BLaER1 (cell line): ENCODE measurements around the gene ITFG2.
A peak's percentile ranks its signal among the peaks of the same experiment; 100 is the strongest.

Experiments used
- H3K27ac ChIP-seq: shearing (Covaris generic); formaldehyde crosslinking; 2 replicates; pipeline ENCODE4 v1.8.1; 2022
- H3K27me3 ChIP-seq: shearing (Covaris generic); formaldehyde crosslinking; 2 replicates; pipeline ENCODE4 v1.8.1; 2022
- H3K36me3 ChIP-seq: shearing (Covaris generic); formaldehyde crosslinking; 2 replicates; pipeline ENCODE4 v1.8.1; 2022
- H3K4me1 ChIP-seq: shearing (Covaris generic); formaldehyde crosslinking; 2 replicates; pipeline ENCODE4 v1.8.1; 2022
- H3K4me2 ChIP-seq: shearing (Covaris generic); formaldehyde crosslinking; 2 replicates; pipeline ENCODE4 v1.8.1; 2022
- H3K4me3 ChIP-seq: shearing (Covaris generic); formaldehyde crosslinking; 2 replicates; pipeline ENCODE4 v1.8.1; 2022
- H3K9ac ChIP-seq: shearing (Covaris generic); formaldehyde crosslinking; 2 replicates; pipeline ENCODE4 v1.8.1; 2022
- H3K9me3 ChIP-seq: shearing (Covaris generic); formaldehyde crosslinking; 2 replicates; pipeline ENCODE4 v1.8.1; 2022
- H4K20me1 ChIP-seq: shearing (Covaris generic); formaldehyde crosslinking; 2 replicates; pipeline ENCODE4 v1.8.1; 2022
- Cebpa-rat ChIP-seq: shearing (Covaris generic); IDR thresholded peaks from 2 replicates; pipeline ENCODE4 v1.8.1; 2022

Gene ITFG2

GRCh38 chr12:2805143-2805520 is 7.3 kb upstream of the ITFG2 start:
- H3K27ac ChIP-seq, result no peak overlapping the region
- no peak overlapping the region for H3K9ac ChIP-seq
- H4K20me1 ChIP-seq, result peaks cover 37% of the 10 kb centered on the region
- H3K27me3 ChIP-seq, result no peaks in the 10 kb centered on the region
- H3K4me1 ChIP-seq, result peaks cover 18% of the 10 kb centered on the region
- H3K4me3 ChIP-seq, result no peak overlapping the region
- no peaks in the 10 kb centered on the region for H3K9me3 ChIP-seq
- peaks cover 65% of the 10 kb centered on the region for H3K36me3 ChIP-seq
- TF ChIP-seq Cebpa-rat, result no peak
- H3K4me2 ChIP-seq, result no peak overlapping the region

GRCh38 chr12:2806700-2807099 is 5.8 kb upstream of the ITFG2 start:
- H3K9me3 ChIP-seq, result no peaks in the 10 kb centered on the region
- H3K9ac ChIP-seq, result no peak overlapping the region
- no peak overlapping the region for H3K27ac ChIP-seq
- no peak for TF ChIP-seq Cebpa-rat
- H3K36me3 ChIP-seq, result peaks cover 50% of the 10 kb centered on the region
- no peak overlapping the region for H3K4me3 ChIP-seq
- H3K4me2 ChIP-seq, result no peak overlapping the region
- no peaks in the 10 kb centered on the region for H3K27me3 ChIP-seq
- H3K4me1 ChIP-seq, result peaks cover 20% of the 10 kb centered on the region
- peaks cover 21% of the 10 kb centered on the region; the same call in 1 of the 2 replicates for H4K20me1 ChIP-seq

GRCh38 chr12:2811801-2812200 is 667 bp upstream of the ITFG2 start:
- Histone ChIP-seq H3K27me3 (no peaks in the 10 kb centered on the region), H3K9me3 (no peaks in the 10 kb centered on the region), H4K20me1 (peaks cover 9% of the 10 kb centered on the region; the same call in 1 of the 2 replicates), H3K4me3 (peak overlapping the region; percentile 78), H3K36me3 (peaks cover 23% of the 10 kb centered on the region), H3K9ac (no peak overlapping the region), H3K4me2 (peak overlapping the region; percentile 73), H3K4me1 (peaks cover 18% of the 10 kb centered on the region), H3K27ac (no peak overlapping the region)
- TF ChIP-seq Cebpa-rat, result no peak

DNA sequence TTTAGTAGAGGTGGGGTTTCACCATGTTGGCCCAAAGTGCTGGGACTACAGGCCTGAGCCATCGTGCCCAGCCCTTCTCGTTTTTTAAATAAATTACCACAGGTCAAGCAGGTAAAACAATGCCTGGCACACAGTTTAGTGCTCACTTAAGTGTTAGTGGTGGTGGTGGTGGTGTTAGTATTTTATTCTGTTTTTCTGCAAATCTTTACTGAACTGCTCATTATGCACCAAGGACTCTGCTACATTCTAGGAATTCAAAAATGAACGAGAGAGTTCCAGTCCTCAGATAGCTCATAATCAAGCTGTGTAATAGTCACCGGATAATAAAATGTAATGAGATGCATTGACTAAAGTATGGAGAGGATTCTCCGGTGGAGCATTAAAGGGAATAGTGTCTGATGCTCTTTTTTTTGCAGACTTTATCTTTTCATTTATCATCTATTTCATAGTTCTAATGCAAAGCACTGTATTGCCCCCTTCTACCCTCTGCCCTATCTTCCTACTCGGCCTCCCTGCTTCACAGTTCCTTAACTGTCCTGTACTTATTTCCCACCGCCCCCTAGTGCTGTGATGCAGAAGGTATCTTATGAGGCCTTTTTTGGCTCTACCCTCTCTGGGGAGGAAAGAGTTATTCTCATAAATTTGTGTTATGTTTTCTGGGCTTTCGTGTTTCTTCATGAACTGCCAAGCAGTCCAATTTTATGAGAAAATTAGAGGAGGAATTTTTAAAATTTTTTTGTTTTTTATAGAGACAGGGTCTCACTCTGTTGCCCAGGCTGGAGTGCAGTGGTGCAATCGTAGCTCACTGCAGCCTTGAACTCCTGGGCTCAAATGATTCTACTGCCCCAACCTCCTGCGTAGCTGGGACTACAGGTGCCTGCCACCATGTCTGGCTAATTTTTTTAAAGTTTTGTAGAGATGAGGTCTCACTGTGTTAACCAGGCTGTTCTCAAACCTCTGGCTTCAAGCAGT is 1.0 kb downstream of the ITFG2 start:
- peak overlapping the region; percentile 86 for H3K9ac ChIP-seq
- H4K20me1 ChIP-seq, result peaks cover 15% of the 10 kb centered on the region; the same call in 1 of the 2 replicates
- H3K4me1 ChIP-seq, result peaks cover 18% of the 10 kb centered on the region
- no peaks in the 10 kb centered on the region for H3K27me3 ChIP-seq
- H3K4me3 ChIP-seq, result peak overlapping the region; percentile 78
- peak overlapping the region; percentile 94 for H3K4me2 ChIP-seq
- no peak for TF ChIP-seq Cebpa-rat
- H3K36me3 ChIP-seq, result peaks cover 37% of the 10 kb centered on the region
- no peaks in the 10 kb centered on the region for H3K9me3 ChIP-seq
- peak overlapping the region; percentile 90 for H3K27ac ChIP-seq

DNA sequence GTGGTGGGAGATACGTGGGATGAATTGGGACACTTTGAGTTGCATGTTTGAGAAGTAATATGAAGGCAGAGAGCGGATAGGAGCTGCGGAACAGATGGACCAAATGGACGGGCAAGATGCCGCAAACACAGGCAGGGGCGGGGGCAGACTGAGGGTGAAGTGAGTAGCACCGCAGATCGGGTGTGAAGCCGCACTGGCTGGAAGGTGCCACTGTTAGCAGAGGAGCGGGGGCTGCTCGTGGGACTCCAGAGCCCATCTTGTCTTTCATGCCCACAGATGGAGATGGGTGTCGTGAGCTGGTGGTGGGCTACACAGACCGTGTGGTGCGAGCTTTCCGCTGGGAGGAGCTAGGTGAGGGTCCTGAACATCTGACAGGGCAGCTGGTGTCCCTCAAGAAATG is 7.3 kb downstream of the ITFG2 start:
- Histone ChIP-seq H3K9ac (no peak overlapping the region), H3K4me1 (0 out of 2 replicates have a peak, but pooled peaks cover 4% of the 10 kb centered on the region), H3K27ac (no peak overlapping the region), H3K9me3 (no peaks in the 10 kb centered on the region), H3K27me3 (no peaks in the 10 kb centered on the region), H3K4me3 (no peak overlapping the region), H4K20me1 (peaks cover 10% of the 10 kb centered on the region; the same call in 1 of the 2 replicates), H3K36me3 (peaks cover 98% of the 10 kb centered on the region), H3K4me2 (no peak overlapping the region)
- TF ChIP-seq Cebpa-rat, result no peak

DNA sequence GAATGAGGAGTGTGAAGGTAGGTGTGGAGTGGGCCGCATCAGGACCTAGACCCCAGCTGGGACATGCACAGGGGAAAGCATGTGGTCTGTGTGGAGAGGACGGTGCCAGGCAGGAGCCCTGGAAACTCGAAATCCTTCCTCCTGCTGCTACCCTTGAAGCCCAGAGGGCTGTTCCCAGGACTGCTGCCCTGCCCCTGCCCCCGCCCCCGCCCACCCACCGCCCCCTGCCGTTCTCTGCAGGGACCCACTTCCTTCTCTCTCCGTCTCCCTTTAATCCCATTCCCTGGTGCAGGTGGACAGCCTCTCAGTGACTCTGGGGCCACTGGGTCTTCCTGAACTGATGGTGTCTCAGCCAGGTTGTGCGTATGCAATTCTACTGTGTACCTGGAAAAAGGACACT is 8.0 kb downstream of the ITFG2 start:
- Histone ChIP-seq H3K4me2 (no peak overlapping the region), H3K27me3 (no peaks in the 10 kb centered on the region), H3K27ac (no peak overlapping the region), H4K20me1 (peaks cover 10% of the 10 kb centered on the region; the same call in 1 of the 2 replicates), H3K9ac (no peak overlapping the region), H3K4me3 (no peak overlapping the region), H3K4me1 (0 out of 2 replicates have a peak, but pooled peaks cover under 1% of the 10 kb centered on the region), H3K36me3 (peaks cover 99% of the 10 kb centered on the region), H3K9me3 (no peaks in the 10 kb centered on the region)
- TF ChIP-seq Cebpa-rat, result no peak

DNA sequence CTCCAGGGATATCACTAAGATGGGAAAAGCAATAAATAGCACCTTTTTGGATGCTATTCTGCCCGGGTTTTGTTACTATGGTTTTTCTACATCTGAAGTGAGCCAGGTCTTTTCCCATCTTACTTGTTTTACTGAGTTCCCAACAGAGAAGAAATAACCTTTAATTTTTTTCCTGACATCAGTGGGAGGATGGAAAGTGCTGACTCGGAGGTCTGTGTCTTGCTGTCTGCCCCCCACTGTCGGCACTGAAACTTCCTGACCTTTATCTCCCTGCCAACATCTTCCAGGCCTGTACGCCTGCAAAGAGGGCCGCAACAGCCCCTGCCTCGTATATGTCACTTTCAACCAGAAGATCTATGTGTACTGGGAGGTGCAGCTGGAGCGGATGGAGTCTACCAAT is 11.0 kb downstream of the ITFG2 start:
- no peak overlapping the region for H3K27ac ChIP-seq
- H3K27me3 ChIP-seq, result no peaks in the 10 kb centered on the region; the same call in 1 of the 2 replicates
- H4K20me1 ChIP-seq, result no peaks in the 10 kb centered on the region; the same call in 1 of the 2 replicates
- H3K9me3 ChIP-seq, result no peaks in the 10 kb centered on the region
- H3K4me3 ChIP-seq, result no peak overlapping the region
- no peak for TF ChIP-seq Cebpa-rat
- no peaks in the 10 kb centered on the region for H3K4me1 ChIP-seq
- H3K36me3 ChIP-seq, result peaks cover 99% of the 10 kb centered on the region
- no peak overlapping the region for H3K4me2 ChIP-seq
- H3K9ac ChIP-seq, result no peak overlapping the region

DNA sequence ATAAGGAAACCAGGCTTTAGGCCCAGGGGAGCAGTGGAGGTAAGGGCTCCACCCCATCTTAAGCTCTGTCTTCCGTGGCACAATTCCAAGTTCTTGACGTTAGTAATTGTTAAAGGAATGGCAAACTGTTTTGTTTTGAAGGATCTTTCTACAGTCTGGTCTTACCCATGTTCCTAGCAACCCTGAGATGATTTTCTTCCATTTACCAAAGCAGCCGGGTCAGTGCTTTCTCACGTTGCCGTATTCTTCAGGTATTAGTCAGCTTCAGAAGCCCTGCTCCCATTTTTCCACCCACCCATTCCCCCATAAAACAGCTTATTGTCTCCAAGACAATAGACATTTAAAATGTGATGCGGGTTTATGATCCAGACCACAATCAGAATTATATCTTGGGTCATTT is 12.1 kb downstream of the ITFG2 start:
- no peak for TF ChIP-seq Cebpa-rat
- no peak overlapping the region for H3K4me2 ChIP-seq

GRCh38 chr12:2825132-2825531 is 12.7 kb downstream of the ITFG2 start:
- Histone ChIP-seq H3K27me3 (no peaks in the 10 kb centered on the region; the same call in 1 of the 2 replicates), H3K36me3 (peaks cover 99% of the 10 kb centered on the region), H4K20me1 (no peaks in the 10 kb centered on the region; the same call in 1 of the 2 replicates), H3K4me3 (no peak overlapping the region), H3K4me1 (no peaks in the 10 kb centered on the region), H3K27ac (no peak overlapping the region), H3K9ac (no peak overlapping the region), H3K9me3 (no peaks in the 10 kb centered on the region), H3K4me2 (no peak overlapping the region)
- no peak for TF ChIP-seq Cebpa-rat

More for the DNA sequence above, 12.1 kb downstream of the ITFG2 start:
- no peak overlapping the region for H3K27ac ChIP-seq
- peaks cover 99% of the 10 kb centered on the region for H3K36me3 ChIP-seq
- no peaks in the 10 kb centered on the region for H3K9me3 ChIP-seq
- no peak overlapping the region for H3K4me3 ChIP-seq
- H3K4me1 ChIP-seq, result no peaks in the 10 kb centered on the region
- H3K27me3 ChIP-seq, result no peaks in the 10 kb centered on the region; the same call in 1 of the 2 replicates
- H4K20me1 ChIP-seq, result no peaks in the 10 kb centered on the region; the same call in 1 of the 2 replicates
- no peak overlapping the region for H3K9ac ChIP-seq

DNA sequence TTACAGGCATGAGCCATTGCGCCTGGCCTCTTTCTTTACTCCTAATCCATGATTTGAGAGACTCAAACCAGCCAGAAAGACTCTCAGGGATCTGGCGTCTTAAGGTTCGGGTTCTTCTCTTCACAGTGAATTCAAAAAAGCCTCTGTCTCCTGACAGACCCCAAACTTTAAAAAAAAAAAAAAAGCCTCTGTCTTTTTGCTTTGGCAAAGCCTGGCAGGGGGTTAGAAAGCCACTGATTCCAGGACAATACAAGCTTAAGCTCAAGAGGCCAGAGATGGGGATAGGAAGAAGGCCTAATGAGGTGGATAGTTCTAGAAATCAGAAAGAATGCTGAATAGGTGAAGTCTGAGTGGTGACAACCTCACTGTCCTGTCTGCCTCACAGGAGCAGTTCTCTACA is 13.6 kb downstream of the ITFG2 start:
- Histone ChIP-seq H3K9me3 (no peaks in the 10 kb centered on the region), H3K4me2 (no peak overlapping the region), H3K9ac (no peak overlapping the region), H3K4me1 (no peaks in the 10 kb centered on the region), H4K20me1 (no peaks in the 10 kb centered on the region; the same call in 1 of the 2 replicates), H3K36me3 (peaks cover 98% of the 10 kb centered on the region), H3K27ac (no peak overlapping the region), H3K27me3 (no peaks in the 10 kb centered on the region; the same call in 1 of the 2 replicates), H3K4me3 (no peak overlapping the region)
- TF ChIP-seq Cebpa-rat, result no peak
